ENCODE results near the gene CTNNA3.

CTNNA3 gene

GRCh38 chr10:67302701-67303100 is 393.3 kb downstream of the CTNNA3 start:
- H3K27me3 ChIP-seq = no peaks in the 10 kb centered on the region
- no peak for TF ChIP-seq CTCF (IDR thresholded peaks at IDR 0.05; ENCODE audit: low read depth, low read length)
- H3K9me3 ChIP-seq = no peaks in the 10 kb centered on the region
- no peak for DNase-seq
- H3K4me3 ChIP-seq (ENCODE audit: low read depth, low read length) = no peak overlapping the region
- no peaks in the 10 kb centered on the region for H3K36me3 ChIP-seq
- no peaks in the 10 kb centered on the region for H3K4me1 ChIP-seq

GRCh38 chr10:67299761-67300160 is 396.2 kb downstream of the CTNNA3 start:
- no peak overlapping the region for H3K4me3 ChIP-seq (ENCODE audit: low read depth, low read length)
- H3K27me3 ChIP-seq = no peaks in the 10 kb centered on the region
- H3K36me3 ChIP-seq = no peaks in the 10 kb centered on the region
- TF ChIP-seq CTCF (IDR thresholded peaks at IDR 0.05; ENCODE audit: low read depth, low read length) = no peak
- no peaks in the 10 kb centered on the region for H3K9me3 ChIP-seq
- DNase-seq = no peak
- H3K4me1 ChIP-seq = no peaks in the 10 kb centered on the region

GRCh38 chr10:67297637-67298181 is 398.3 kb downstream of the CTNNA3 start:
- no peak for TF ChIP-seq CTCF (IDR thresholded peaks at IDR 0.05; ENCODE audit: low read depth, low read length)
- H3K36me3 ChIP-seq = no peaks in the 10 kb centered on the region
- no peak for DNase-seq
- no peaks in the 10 kb centered on the region for H3K9me3 ChIP-seq
- H3K27me3 ChIP-seq = no peaks in the 10 kb centered on the region
- H3K4me1 ChIP-seq = no peaks in the 10 kb centered on the region
- H3K4me3 ChIP-seq (ENCODE audit: low read depth, low read length) = no peak overlapping the region

GRCh38 chr10:67296926-67297325 is 399.1 kb downstream of the CTNNA3 start:
- no peaks in the 10 kb centered on the region for H3K9me3 ChIP-seq
- DNase-seq = no peak
- no peaks in the 10 kb centered on the region for H3K36me3 ChIP-seq
- H3K4me3 ChIP-seq (ENCODE audit: low read depth, low read length) = no peak overlapping the region
- no peaks in the 10 kb centered on the region for H3K4me1 ChIP-seq
- TF ChIP-seq CTCF (IDR thresholded peaks at IDR 0.05; ENCODE audit: low read depth, low read length) = no peak
- no peaks in the 10 kb centered on the region; the same call in 1 of the 2 replicates for H3K27me3 ChIP-seq

- Histone ChIP-seq H3K4me1 (no peaks in the 10 kb centered on the region), H3K27me3 (no peaks in the 10 kb centered on the region; the same call in 1 of the 2 replicates), H3K9me3 (no peaks in the 10 kb centered on the region), H3K4me3 (ENCODE audit: low read depth, low read length) (no peak overlapping the region), H3K36me3 (no peaks in the 10 kb centered on the region)
- DNase-seq = no peak
- no peak for TF ChIP-seq CTCF (IDR thresholded peaks at IDR 0.05; ENCODE audit: low read depth, low read length)
Measured at GRCh38 chr10:67288688-67289410, 407.1 kb downstream of the CTNNA3 start.

- Histone ChIP-seq H3K4me3 (ENCODE audit: low read depth, low read length) (no peak overlapping the region), H3K27me3 (no peaks in the 10 kb centered on the region)
- TF ChIP-seq CTCF (IDR thresholded peaks at IDR 0.05; ENCODE audit: low read depth, low read length) = no peak
Measured at GRCh38 chr10:67284589-67284988, 411.4 kb downstream of the CTNNA3 start.

More at GRCh38 chr10:67284589-67284988, 411.4 kb downstream of the CTNNA3 start:
- Histone ChIP-seq H3K36me3 (no peaks in the 10 kb centered on the region), H3K9me3 (no peaks in the 10 kb centered on the region), H3K4me1 (no peaks in the 10 kb centered on the region)
- no peak for DNase-seq

All from BE2C (cell line).